DMS79 (cell line): ENCODE data around the gene CUX1.
A peak's percentile ranks its signal among the peaks of the same experiment; 100 is the strongest.
"Not testable (repeated sequence)": the region's sequence is repeated elsewhere in the genome, so short reads cannot be mapped to it uniquely, and the experiment has no call there.

Experiments used
- DNase-seq: peaks from one replicate; lab custom pipeline; 2025; lab: John Stamatoyannopoulos, UW

The CUX1 gene

GRCh38 chr7:102215256-102215655, 397.8 kb downstream of the CUX1 start:
- no peak for DNase-seq

GRCh38 chr7:102215711-102216110, 398.3 kb downstream of the CUX1 start:
- no peak for DNase-seq

- DNase-seq, result no peak
Measured at GRCh38 chr7:102216573-102217314, 399.3 kb downstream of the CUX1 start.

- DNase-seq, result no peak
Measured at GRCh38 chr7:102220229-102220850, 402.9 kb downstream of the CUX1 start.

- no peak for DNase-seq
Measured at GRCh38 chr7:102220960-102221800, 403.8 kb downstream of the CUX1 start.

- DNase-seq, result no peak
Measured at GRCh38 chr7:102221961-102222360, 404.5 kb downstream of the CUX1 start.

- no peak for DNase-seq
Measured at GRCh38 chr7:102222445-102222844, 405.0 kb downstream of the CUX1 start.

GRCh38 chr7:102223184-102223583, 405.8 kb downstream of the CUX1 start:
- no peak for DNase-seq

- no peak for DNase-seq
Measured at GRCh38 chr7:102225025-102225424, 407.6 kb downstream of the CUX1 start.

GRCh38 chr7:102227371-102227770, 409.9 kb downstream of the CUX1 start:
- DNase-seq, result no peak

GRCh38 chr7:102228935-102229334, 411.5 kb downstream of the CUX1 start:
- no peak for DNase-seq

GRCh38 chr7:102230162-102230561, 412.7 kb downstream of the CUX1 start:
- DNase-seq, result not testable (repeated sequence)

- no peak for DNase-seq
Measured at GRCh38 chr7:102230593-102230992, 413.2 kb downstream of the CUX1 start.

GRCh38 chr7:102232611-102233286, 415.3 kb downstream of the CUX1 start:
- DNase-seq, result no peak

GRCh38 chr7:102234131-102234530, 416.7 kb downstream of the CUX1 start:
- DNase-seq, result no peak

- DNase-seq, result no peak
Measured at GRCh38 chr7:102234801-102235550, 417.6 kb downstream of the CUX1 start.

GRCh38 chr7:102236102-102236501, 418.7 kb downstream of the CUX1 start:
- no peak for DNase-seq

- DNase-seq, result peak; percentile 32
Measured at GRCh38 chr7:102236592-102237287, 419.3 kb downstream of the CUX1 start.

GRCh38 chr7:102239206-102239820, 421.9 kb downstream of the CUX1 start:
- DNase-seq, result no peak

- no peak for DNase-seq
Measured at GRCh38 chr7:102241431-102241830, 424.0 kb downstream of the CUX1 start.
